A549 treated with GW870086 at 1 μM for 4 hours (cell line): ENCODE data around the gene PSG7. TPM values are rescaled to one million over a fixed set of nuclear protein-coding genes. Genes with fewer than 3 reads are reported as not detected.

Source experiments
- total RNA-seq: library from RNA; stranded (reverse); fragments of 200-300 nt; extraction: Qiagen RNA extraction; gene quantifications from 5 replicates; pipeline ENCODE4 v1.2.3, GENCODE V29; 2022; ENCODE audit warnings: low read depth

Gene PSG7
- total RNA-seq = 0.07 TPM in 1 of 5 replicates, not detected in the others

GRCh38 chr19:42937107-42937506, at the start of gene PSG7:
TSS of gene PSG7 (minus strand) at chr19:42937207. CDS start at chr19:42937076, 131 bp downstream.

GRCh38 chr19:42917634-42918033, 19.4 kb downstream of the PSG7 start, which contains the start of gene PSG6:
TSS of gene PSG6 (minus strand) at chr19:42917894. CDS start at chr19:42917792, 102 bp downstream.

GRCh38 chr19:42879613-42880012, 57.4 kb downstream of the PSG7 start, which contains the start of gene PSG1:
TSS of gene PSG1 (minus strand) at chr19:42879713. CDS start at chr19:42879581, 132 bp downstream.

Other genes with a start within 250 kb of the PSG7 start
- 0.07 to 0.20 TPM (median 0.15 TPM) in 4 of 5 replicates, not detected in the other for gene PSG3, start 196.7 kb downstream of the PSG7 start, total RNA-seq
- 0.11 to 0.30 TPM (median 0.19 TPM) in 5 replicates for gene PSG8, start 171.5 kb downstream of the PSG7 start, total RNA-seq
- gene PSG1, start 57.5 kb downstream of the PSG7 start, total RNA-seq = 0.17 to 0.30 TPM (median 0.23 TPM) in 5 replicates
- not detected in 5 replicates for gene PSG6, start 19.3 kb downstream of the PSG7 start, total RNA-seq
- gene PSG11, start 89.3 kb upstream of the PSG7 start, total RNA-seq = not detected in 5 replicates
- not detected in 5 replicates for gene PSG2, start 145.5 kb upstream of the PSG7 start, total RNA-seq
- gene PSG5, start 249.3 kb upstream of the PSG7 start, total RNA-seq = 0.46 to 0.94 TPM (median 0.49 TPM) in 5 replicates